BLaER1 treated with 17β-estradiol and CSF1 and Interleukin-3, amounts not matched to agents 10 nM and 100 nM (cell line): ENCODE data around the gene ADAM20.
"Not testable (repeated sequence)": the region's sequence is repeated elsewhere in the genome, so short reads cannot be mapped to it uniquely, and the experiment has no call there.

Experiments used
- H3K27ac ChIP-seq, 11 experiments: shearing (Covaris generic); formaldehyde crosslinking; 2 replicates each; pipeline ENCODE4 v1.8.1; 2022
- H3K27me3 ChIP-seq, 11 experiments: shearing (Covaris generic); formaldehyde crosslinking; 2 replicates each; pipeline ENCODE4 v1.8.1; 2022
- H3K36me3 ChIP-seq, 11 experiments: shearing (Covaris generic); formaldehyde crosslinking; 2 replicates each; pipeline ENCODE4 v1.8.1; 2022
- H3K4me1 ChIP-seq, 10 experiments: shearing (Covaris generic); formaldehyde crosslinking; 2 replicates each; pipeline ENCODE4 v1.8.1; 2022
- H3K4me2 ChIP-seq, 11 experiments: shearing (Covaris generic); formaldehyde crosslinking; 2 replicates each; pipeline ENCODE4 v1.8.1; 2022
- H3K4me3 ChIP-seq, 10 experiments: shearing (Covaris generic); formaldehyde crosslinking; 2 replicates each; pipeline ENCODE4 v1.8.1; 2022
- H3K9ac ChIP-seq, 11 experiments: shearing (Covaris generic); formaldehyde crosslinking; 2 replicates each; pipeline ENCODE4 v1.8.1; 2022
- H3K9me3 ChIP-seq, 11 experiments: shearing (Covaris generic); formaldehyde crosslinking; replicated peaks in 1 of 11; 2 replicates each; pipeline ENCODE4 v1.8.1; 2022
- H4K20me1 ChIP-seq, 11 experiments: shearing (Covaris generic); formaldehyde crosslinking; 2 replicates each; pipeline ENCODE4 v1.8.1; 2022
- Cebpa-rat ChIP-seq, 11 experiments: shearing (Covaris generic); IDR thresholded peaks; 2 replicates each; pipeline ENCODE4 v1.8.1; 2022

Gene ADAM20

DNA sequence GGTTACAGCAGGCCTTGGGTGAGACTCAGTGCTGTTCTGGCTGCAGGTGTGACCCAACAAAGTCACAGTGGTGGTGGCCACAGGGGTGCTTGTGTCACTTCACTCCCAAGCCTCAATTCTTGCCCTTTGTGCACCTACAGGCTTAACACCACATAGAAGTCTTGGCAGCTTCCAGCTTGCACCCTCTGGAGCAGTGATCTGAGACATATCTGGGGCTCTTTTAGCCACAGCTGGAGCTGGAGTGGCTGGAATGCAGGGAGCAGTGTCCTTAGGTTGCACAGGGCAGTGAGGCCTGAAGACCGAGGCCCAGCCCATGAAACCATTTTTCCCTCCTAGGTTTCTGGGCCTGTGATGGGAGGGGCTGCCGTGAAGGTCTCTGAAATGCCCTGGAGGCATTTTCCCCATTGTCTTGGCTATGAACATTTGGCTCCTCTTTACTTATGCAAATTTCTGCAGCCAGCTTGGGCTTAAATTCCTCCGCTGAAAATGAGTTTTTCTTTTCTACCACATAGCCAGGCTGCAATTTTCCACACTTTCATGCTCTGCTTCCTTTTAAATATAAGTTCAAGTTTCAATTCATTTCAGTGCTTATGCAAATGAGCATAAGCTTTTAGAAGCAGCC lies 45.1 kb downstream of the ADAM20 start:
- no peak for TF ChIP-seq Cebpa-rat (IDR thresholded peaks at IDR 0.05)
- no peaks in the 10 kb centered on the region for H4K20me1 ChIP-seq
- peaks cover 48 to 63% (median 52%) of the 10 kb centered on the region in 11 experiments for H3K9me3 ChIP-seq
- H3K36me3 ChIP-seq, result peaks cover 29 to 42% (median 33%) of the 10 kb centered on the region in 11 experiments; a peak in 21 of 22 replicates
- H3K9ac ChIP-seq, result no peak overlapping the region
- no peak overlapping the region; a peak in 1 of 20 replicates for H3K4me3 ChIP-seq
- no peaks in the 10 kb centered on the region for H3K27me3 ChIP-seq
- H3K27ac ChIP-seq, result no peak overlapping the region
- H3K4me2 ChIP-seq, result no peak overlapping the region
- no peaks in the 10 kb centered on the region for H3K4me1 ChIP-seq

DNA sequence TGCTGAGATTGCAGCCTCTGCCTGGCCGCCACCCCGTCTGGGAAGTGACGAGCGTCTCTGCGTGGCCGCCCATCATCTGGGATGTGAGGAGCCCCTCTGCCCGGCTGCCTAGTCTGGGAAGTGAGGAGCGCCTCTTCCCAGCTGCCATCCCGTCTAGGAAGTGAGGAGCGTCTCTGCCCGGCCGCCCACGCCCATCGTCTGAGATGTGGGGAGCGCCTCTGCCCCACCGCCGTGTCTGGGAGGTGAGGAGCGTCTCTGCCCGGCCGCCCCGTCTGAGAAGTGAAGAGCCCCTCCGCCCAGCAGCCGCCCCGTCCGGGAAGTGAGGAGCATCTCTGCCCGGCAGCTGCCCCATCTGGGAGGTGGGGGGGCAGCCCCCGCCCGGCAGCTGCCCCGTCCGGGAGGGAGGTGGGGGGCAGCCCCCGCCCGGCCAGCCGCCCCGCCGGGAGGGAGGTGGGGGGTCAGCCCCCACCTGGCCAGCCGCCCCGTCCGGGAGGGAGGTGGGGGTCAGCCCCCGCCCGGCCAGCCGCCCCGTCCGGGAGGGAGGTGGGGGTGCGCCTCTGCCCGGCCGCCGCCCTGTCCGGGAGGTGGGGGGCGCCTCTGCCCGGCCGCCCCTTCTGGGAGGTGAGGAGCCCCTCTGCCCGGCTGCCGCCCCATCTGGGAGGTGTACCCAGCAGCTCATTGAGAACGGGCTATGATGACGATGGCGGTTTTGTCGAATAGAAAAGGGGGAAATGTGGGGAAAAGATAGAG lies 57.3 kb downstream of the ADAM20 start:
- not testable (repeated sequence) for H3K4me2 ChIP-seq, H3K4me1 ChIP-seq, H3K27ac ChIP-seq, H4K20me1 ChIP-seq, H3K36me3 ChIP-seq, H3K4me3 ChIP-seq, H3K27me3 ChIP-seq, H3K9ac ChIP-seq
- peaks cover 12 to 15% (median 13%) of the 10 kb centered on the region in 11 experiments for H3K9me3 ChIP-seq

DNA sequence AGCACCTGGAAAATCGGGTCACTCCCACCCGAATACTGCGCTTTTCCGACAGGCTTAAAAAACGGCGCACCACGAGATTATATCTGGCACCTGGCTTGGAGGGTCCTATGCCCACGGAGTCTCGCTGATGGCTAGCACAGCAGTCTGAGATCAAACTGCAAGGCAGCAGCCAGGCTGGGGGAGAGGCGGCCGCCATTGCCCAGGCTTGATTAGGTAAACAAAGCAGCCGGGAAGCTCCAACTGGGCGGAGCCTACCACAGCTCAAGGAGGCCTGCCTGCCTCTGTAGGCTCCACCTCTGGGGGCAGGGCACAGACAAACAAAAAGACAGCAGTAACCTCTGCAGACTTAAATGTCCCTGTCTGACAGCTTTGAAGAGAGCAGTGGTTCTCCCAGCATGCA lies 59.3 kb downstream of the ADAM20 start:
- not testable (repeated sequence) for H3K9ac ChIP-seq, H3K36me3 ChIP-seq, H3K4me3 ChIP-seq, H3K4me2 ChIP-seq, H3K4me1 ChIP-seq, H3K27ac ChIP-seq, H4K20me1 ChIP-seq, H3K27me3 ChIP-seq
- peaks cover 12 to 15% (median 13%) of the 10 kb centered on the region in 11 experiments for H3K9me3 ChIP-seq

DNA sequence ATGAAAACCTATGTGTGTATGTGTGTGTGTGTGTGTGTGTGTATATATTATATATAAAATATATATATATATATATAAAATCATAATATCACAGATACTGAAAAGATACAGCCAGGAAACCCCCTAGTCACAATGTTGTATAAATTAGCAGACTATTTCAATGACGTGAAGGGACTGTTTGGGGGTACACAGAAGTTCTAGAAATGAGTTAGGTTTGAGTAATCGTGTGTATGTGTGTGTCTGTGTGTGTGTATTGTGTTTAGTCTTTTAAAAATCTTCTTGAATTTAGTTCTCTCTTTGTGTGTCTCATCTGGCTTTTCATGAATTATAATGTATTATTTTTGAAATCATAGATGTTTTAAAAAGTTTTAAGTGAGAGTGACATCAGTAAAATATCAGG lies 61.0 kb downstream of the ADAM20 start:
- Histone ChIP-seq H3K9ac (no peak overlapping the region), H4K20me1 (no peaks in the 10 kb centered on the region), H3K4me3 (no peak overlapping the region), H3K4me1 (no peaks in the 10 kb centered on the region), H3K27me3 (no peaks in the 10 kb centered on the region), H3K36me3 (peaks cover 0 to 8% (median 0%) of the 10 kb centered on the region in 11 experiments; a peak in 1 of 22 replicates), H3K27ac (no peak overlapping the region), H3K9me3 (peaks cover 12 to 15% (median 13%) of the 10 kb centered on the region in 11 experiments), H3K4me2 (no peak overlapping the region)
- no peak for TF ChIP-seq Cebpa-rat (IDR thresholded peaks at IDR 0.05)
